HepG2 (cell line): ENCODE data around the gene CAMK2D. TPM values are rescaled to one million over a fixed set of nuclear protein-coding genes. Genes with fewer than 3 reads are reported as not detected.

ENCODE experiments used
- AFF4 ChIP-seq: sonication (generic); formaldehyde crosslinking; IDR thresholded peaks from 2 replicates; pipeline ENCODE4 v1.4.0; 2020; ENCODE audit warnings: missing genetic modification reagents
- FOSL2 ChIP-seq: sonication (generic); formaldehyde crosslinking; IDR thresholded peaks from 2 replicates; pipeline ENCODE4 v1.4.0; 2020; ENCODE audit warnings: missing genetic modification reagents
- GTF3A ChIP-seq: sonication (generic); formaldehyde crosslinking; conservative IDR thresholded peaks from 2 replicates; pipeline ENCODE4 v1.4.0; 2020; ENCODE audit warnings: mild to moderate bottlenecking, missing genetic modification reagents
- JARID2 ChIP-seq: sonication (generic); formaldehyde crosslinking; IDR thresholded peaks from 2 replicates; pipeline ENCODE4 v1.8.1; 2023; ENCODE audit warnings: missing genetic modification reagents, inconsistent platforms; ENCODE audit not compliant: insufficient replicate concordance
- KLF6 ChIP-seq: IDR thresholded peaks from 2 replicates; pipeline ENCODE4 v1.8.0; 2016; ENCODE audit warnings: missing biosample characterization, missing genetic modification reagents
- MAZ ChIP-seq, 2 experiments: sonication (generic) in 1 of 2; formaldehyde crosslinking in 1 of 2; IDR thresholded peaks; 2 replicates each; pipeline versions ENCODE4 v1.5.0 to v1.6.1; 2012 to 2020; ENCODE audit warnings: low read depth in 2 of 2, mild to moderate bottlenecking in 2 of 2, borderline replicate concordance in 1 of 2, improper control_type of control experiment in 1 of 2, low read length in 1 of 2, missing genetic modification reagents in 1 of 2, moderate library complexity in 1 of 2
- MBD4 ChIP-seq: IDR thresholded peaks from 2 replicates; pipeline ENCODE4 v1.6.1; 2012; ENCODE audit warnings: low read length, inconsistent platforms, borderline replicate concordance
- NFE2L1 ChIP-seq: sonication (generic); formaldehyde crosslinking; IDR thresholded peaks from 2 replicates; pipeline ENCODE4 v1.4.0; 2020; ENCODE audit warnings: missing genetic modification reagents, mild to moderate bottlenecking, borderline replicate concordance
- NR1H2 ChIP-seq: sonication (generic); formaldehyde crosslinking; IDR thresholded peaks from 2 replicates; pipeline ENCODE4 v1.8.1; 2022; ENCODE audit warnings: low read depth, missing genetic modification reagents, borderline replicate concordance
- PAF1 ChIP-seq: IDR thresholded peaks from 2 replicates; pipeline ENCODE4 v1.6.1; 2016; ENCODE audit warnings: missing genetic modification reagents, missing compliant biosample characterization
- PHF8 ChIP-seq: sonication (generic); formaldehyde crosslinking; IDR thresholded peaks from 2 replicates; pipeline ENCODE4 v1.5.0; 2020; ENCODE audit warnings: missing genetic modification reagents
- POGZ ChIP-seq: sonication (generic); formaldehyde crosslinking; IDR thresholded peaks from 2 replicates; pipeline ENCODE4 v1.4.0; 2020; ENCODE audit warnings: mild to moderate bottlenecking, missing genetic modification reagents
- PRDM15 ChIP-seq: sonication (generic); formaldehyde crosslinking; IDR thresholded peaks from 2 replicates; pipeline ENCODE4 v1.4.0; 2020; ENCODE audit warnings: missing genetic modification reagents
- TIGD3 ChIP-seq: sonication (generic); formaldehyde crosslinking; IDR thresholded peaks from 2 replicates; pipeline ENCODE4 v1.5.1; 2020; ENCODE audit warnings: mild to moderate bottlenecking, missing genetic modification reagents, borderline replicate concordance
- ZBTB37 ChIP-seq: sonication (generic); formaldehyde crosslinking; IDR thresholded peaks from 2 replicates; pipeline ENCODE4 v1.4.0; 2020; ENCODE audit warnings: mild to moderate bottlenecking, missing genetic modification reagents
- ZNF251 ChIP-seq: sonication (generic); formaldehyde crosslinking; IDR thresholded peaks from 2 replicates; pipeline ENCODE4 v1.9.0; 2021; ENCODE audit warnings: mild to moderate bottlenecking, missing genetic modification reagents
- ZNF274 ChIP-seq: sonication (generic); formaldehyde crosslinking; IDR thresholded peaks from 2 replicates; pipeline ENCODE4 v1.5.1; 2020; ENCODE audit warnings: mild to moderate bottlenecking, missing genetic modification reagents
- ZNF337 ChIP-seq: sonication (generic); formaldehyde crosslinking; IDR thresholded peaks from 2 replicates; pipeline ENCODE4 v1.5.1; 2020; ENCODE audit warnings: missing genetic modification reagents, low read depth, mild to moderate bottlenecking, borderline replicate concordance
- ZNF546 ChIP-seq: sonication (generic); formaldehyde crosslinking; conservative IDR thresholded peaks from 2 replicates; pipeline ENCODE4 v1.8.1; 2023; ENCODE audit warnings: mild to moderate bottlenecking, missing genetic modification reagents
- polyA plus RNA-seq, 8 experiments: library from polyadenylated mRNA; depleted of rRNA in 3 of 8; stranded (reverse) in 7 of 8; unstranded in 1 of 8; fragments of >200 nt; fragmentation: Illumina TruSeq in 4 of 8; extraction: Trizol in 4 of 8; gene quantifications; 2 replicates each; pipeline versions ENCODE4 v1.2.1 to v1.2.3, GENCODE V29; 2011 to 2016; ENCODE audit warnings: low read depth in 4 of 8, missing spikeins in 1 of 8, mixed read lengths in 1 of 8; ENCODE audit not compliant: insufficient read depth in 1 of 8
- total RNA-seq, 5 experiments: library from RNA; depleted of rRNA; stranded (reverse); fragments of >200 nt; fragmentation: Illumina TruSeq; extraction: Trizol; gene quantifications; 2 replicates each; pipeline ENCODE4 v1.2.3, GENCODE V29; 2016; ENCODE audit warnings: low read depth in 1 of 5

The CAMK2D gene
- total and polyA plus RNA-seq, 2 of the 13 experiments (the other 11 are each of a cell fraction or from before 2014, with no cell fraction given): 18.0 to 65.4 TPM

- TF ChIP-seq PAF1: no peak
- no peak for TF ChIP-seq ZNF251
- peak; percentile 83 for TF ChIP-seq KLF6 (CRISPR knock-in tag)
- no peak for TF ChIP-seq PHF8 (CRISPR knock-in tag)
- peak; percentile 39; the same call in 1 of the 2 replicates for TF ChIP-seq FOSL2 (CRISPR knock-in tag)
- no peak for TF ChIP-seq MBD4
- no peak for TF ChIP-seq ZBTB37
- peak; percentile 59; the same call in 1 of the 2 replicates for TF ChIP-seq ZNF274 (CRISPR knock-in tag)
- no peak for TF ChIP-seq NFE2L1 (CRISPR knock-in tag)
- no peak for TF ChIP-seq AFF4 (CRISPR knock-in tag)
- peak; percentile 95 for TF ChIP-seq MAZ (IDR thresholded peaks at IDR 0.05; ENCODE audit: borderline replicate concordance, low read depth, low read length)
- peak; percentile 98 for TF ChIP-seq MAZ (CRISPR knock-in tag; IDR thresholded peaks at IDR 0.05; ENCODE audit: low read depth)
- TF ChIP-seq POGZ (CRISPR knock-in tag): peak; percentile 55; the same call in 1 of the 2 replicates
- TF ChIP-seq ZNF337 (CRISPR knock-in tag): no peak
- TF ChIP-seq TIGD3 (CRISPR knock-in tag): no peak; the same call in 1 of the 2 replicates
- peak; percentile 50; the same call in 1 of the 2 replicates for TF ChIP-seq NR1H2 (CRISPR knock-in tag)
- 0 out of 2 replicates have a peak, but pooled peaks have one; percentile 95 for TF ChIP-seq GTF3A (CRISPR knock-in tag)
- TF ChIP-seq JARID2: peak; percentile 46
- no peak for TF ChIP-seq PRDM15 (CRISPR knock-in tag)
- no peak for TF ChIP-seq ZNF546 (CRISPR knock-in tag)
These were observed at the start of gene CAMK2D (continued) for GRCh38 chr4:113761620-113762185.
